Umbilical cord (tissue), 2 donors: ENCODE results near the gene SH2D3A. TPM values are rescaled to one million over a fixed set of nuclear protein-coding genes. Genes with fewer than 3 reads are reported as not detected.
"Not testable (repeated sequence)": the region's sequence is repeated elsewhere in the genome, so short reads cannot be mapped to it uniquely, and the experiment has no call there.

Experiments
- DNase-seq: peaks from one replicate; pipeline ENCODE4 v3.0.0-alpha.2; 2015; ENCODE audit warnings: low spot score
- total RNA-seq: library from RNA; depleted of rRNA; stranded (reverse); fragments of >200 nt; gene quantifications from one replicate; pipeline ENCODE4 v1.2.3, GENCODE V29; 2014; ENCODE audit warnings: low replicate concordance; ENCODE audit not compliant: insufficient read depth

SH2D3A gene
- total RNA-seq, 1 donor from 2014 or later: 6.3 TPM

DNA sequence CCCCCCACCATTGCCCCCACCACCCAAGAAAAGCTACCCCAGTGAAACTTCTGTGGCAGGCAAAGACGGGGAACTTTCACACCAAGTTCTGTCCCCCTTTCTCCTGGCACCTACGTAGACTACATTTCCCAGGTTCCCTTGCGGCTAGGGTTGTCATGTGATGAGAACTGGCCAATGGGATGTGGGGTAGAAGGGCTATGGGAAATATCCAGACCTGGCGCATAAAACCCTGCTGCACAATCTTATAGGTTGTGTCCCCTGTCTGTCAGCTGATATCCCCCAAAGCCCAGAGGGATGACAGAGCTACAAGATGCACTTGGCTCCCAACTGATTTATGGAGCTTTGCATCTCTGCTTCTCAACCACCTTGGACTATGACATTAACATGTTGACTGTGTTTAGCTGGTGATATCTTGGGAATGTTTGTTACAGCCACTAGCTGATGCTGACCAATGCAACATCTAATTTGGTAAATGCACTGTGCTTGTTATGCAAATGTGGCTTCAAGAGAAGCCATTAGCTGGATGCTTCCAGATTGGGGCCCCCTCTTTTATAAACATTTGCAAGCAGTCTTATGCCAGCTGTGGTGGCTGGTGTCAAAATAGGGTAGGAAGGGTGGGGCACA lies 6.1 kb downstream of the SH2D3A start:
- DNase-seq: no peak

DNA sequence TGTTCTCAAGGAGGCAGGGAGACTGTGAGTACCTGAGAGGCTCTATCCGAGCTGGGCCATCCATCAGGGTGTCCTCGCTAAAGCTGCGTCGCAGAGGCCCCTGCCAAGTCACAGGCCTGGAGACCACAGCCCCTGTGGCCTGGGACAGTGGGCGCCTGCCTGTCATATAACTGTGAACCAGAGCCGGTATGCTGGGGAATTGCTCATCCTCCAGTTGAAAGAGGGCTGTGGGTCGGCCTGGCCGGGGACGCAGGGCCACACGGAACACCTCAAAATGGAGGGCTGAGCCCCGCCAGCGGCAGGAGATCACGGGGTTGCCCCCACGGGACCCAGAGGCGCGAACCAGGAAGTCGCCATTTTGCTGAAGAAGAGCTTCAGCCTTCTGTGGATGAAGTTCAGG lies 6.6 kb downstream of the SH2D3A start:
- no peak for DNase-seq

DNA sequence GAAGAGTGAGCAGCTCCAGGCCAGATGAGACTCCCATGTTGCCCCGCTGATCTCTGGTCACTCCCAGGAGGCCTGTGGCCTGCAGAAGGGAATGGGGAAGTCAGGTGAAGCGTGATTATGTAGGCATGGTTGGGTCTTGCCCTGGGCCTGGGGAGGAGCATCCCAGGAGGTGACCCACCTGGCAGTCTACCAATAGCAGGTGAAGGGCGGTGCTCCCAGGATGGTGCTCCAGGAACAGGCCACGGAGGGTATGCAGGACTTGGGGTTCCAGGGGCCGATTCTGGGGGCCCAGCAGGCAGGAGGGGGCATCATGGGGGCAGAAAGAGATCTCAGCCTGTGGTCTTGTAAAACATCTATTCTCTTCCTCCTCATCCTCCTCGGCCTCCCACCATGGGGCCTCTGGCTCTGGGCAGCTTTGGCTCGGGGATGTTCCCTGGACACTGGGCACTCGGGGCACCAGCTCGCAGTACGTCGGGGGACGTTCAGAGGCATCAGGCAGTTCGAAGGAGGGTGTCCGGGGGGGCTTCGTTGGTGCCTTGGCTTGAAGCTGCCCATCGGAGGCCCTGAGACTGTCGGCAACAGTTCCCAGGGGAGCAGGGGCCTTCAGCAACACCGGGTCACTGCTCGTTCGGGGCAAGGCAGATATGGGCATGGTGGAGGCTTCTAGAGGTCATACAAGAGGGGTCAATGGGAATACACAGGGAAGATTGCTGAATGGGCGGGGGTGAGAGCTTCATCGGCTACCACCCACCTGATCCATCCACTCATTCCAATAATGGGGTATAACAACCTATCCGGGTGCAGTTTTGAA lies 12.4 kb downstream of the SH2D3A start:
- DNase-seq: no peak

DNA sequence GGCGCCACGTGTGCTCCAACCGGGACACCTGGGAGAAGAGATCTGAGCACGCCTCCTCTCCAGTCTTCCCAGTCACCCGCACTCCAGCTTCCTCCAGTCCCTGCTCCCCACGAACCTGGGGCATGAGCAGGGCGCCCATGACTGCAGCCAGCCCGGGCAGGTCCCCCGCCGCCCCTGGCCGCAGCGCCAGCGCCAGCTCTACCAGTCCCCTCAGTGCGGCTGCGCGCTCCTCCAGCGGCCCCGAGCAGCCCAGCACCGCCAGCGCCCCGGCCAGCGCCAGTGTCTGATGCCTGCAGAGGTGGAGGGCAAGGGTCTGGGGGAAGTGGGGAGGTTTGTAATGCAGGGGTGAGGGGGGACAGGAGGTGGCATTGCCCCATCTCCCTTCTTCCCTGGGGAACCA lies 13.1 kb downstream of the SH2D3A start:
- DNase-seq: no peak

DNA sequence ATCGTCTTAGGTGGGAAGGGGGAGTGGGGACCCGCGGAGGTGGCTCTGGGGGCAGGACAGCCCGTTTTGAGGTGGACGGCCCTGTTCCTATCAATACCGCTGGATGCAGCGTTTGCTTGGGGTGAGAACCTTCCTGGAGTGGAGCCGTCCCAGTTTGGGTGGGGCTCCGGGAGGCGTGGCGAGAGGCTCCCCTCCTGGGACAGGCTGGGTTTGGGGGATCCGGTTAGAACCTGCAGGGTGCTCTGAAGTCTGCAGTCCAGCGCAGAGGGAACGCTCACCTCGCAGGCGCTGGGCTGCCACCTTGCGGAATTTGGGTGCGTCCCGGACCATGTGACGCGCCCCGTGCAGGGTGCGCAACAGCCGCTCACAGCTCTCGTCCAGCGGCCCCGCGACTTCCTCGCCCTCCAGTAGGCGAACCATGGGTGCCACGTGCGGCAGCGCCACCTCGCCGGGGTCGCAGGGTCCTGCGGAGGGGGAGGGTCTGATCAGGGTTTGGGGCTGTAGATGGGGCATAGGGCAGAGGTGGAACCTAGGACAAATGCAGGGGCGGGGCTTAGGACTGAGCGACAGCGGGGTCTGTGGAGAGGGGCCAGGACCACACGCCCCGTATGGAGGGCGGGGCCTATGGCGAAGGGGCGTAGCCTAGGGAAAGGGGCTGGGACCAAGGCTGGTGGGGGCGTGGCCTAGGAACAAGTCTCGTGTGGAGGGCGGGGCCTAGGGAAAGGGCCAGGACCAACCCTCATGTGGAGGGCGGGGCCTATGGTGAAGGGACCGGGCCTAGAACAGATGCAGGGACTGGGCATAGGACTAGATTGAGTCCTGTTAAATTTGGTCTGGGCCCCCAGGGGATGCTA lies 13.8 kb downstream of the SH2D3A start:
- peak; percentile 69 for DNase-seq

DNA sequence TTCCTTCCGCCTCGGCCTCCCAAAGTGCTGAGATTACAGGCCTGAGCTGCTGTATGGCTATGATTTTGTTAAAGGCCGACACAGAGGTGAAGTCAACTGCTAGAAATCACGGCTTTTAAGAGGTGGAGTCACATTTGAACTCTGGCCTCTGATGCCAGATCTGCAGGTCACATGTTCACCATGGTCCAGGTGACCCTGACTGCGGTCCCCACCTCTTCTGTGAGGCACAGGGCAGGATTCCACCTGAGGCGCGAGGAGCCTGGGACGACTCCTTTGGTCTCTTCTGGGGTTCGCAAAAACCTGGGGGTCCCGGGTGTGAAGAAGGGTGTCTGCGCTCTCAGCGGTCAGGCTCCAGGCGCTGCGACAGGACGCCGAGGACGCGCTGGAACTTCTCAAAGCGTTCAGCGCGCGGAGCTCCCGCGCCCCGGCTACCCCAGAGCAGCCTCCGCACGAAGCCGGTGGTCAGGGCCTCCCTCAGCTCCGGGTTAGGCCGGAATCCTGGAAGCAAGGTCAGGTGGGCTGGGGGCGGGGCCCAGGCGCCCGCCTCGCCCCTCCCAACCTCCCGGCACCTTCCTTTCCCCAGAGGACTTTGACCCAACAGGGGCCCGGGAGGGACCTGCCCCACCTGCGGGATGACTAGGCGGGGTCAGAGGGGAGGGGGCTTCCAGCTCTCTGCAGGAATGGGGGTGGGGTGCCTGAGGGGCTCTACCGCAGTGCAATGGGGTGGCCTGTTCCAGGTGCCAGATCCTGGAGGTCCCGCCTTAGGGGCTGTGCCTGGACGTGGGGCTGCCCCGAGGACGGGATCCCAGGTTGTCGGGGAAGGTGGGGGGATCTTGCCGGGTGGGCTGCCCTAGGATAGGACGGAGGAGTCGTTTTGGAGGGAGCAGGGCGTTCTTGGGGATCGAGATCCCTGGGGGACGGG lies 14.7 kb downstream of the SH2D3A start:
- DNase-seq: no peak

DNA sequence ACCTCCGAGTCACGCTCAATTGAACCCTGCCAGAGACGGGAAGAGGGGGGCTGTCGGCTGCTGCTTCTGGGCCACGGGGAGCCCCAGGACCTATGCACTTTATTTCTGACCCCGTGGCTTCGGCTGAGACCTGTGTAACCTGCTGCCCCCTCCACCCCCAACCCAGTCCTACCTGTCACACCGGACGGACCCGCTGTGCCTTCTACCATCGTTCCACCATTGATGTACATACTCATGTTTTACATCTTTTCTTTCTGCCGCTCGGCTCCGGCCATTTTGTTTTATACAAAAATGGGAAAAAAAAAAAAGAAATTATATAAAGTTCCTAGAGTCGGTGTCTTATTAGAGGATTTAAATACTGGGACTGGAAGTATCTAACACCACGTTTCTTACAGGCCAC lies 16.0 kb downstream of the SH2D3A start:
- DNase-seq: no peak

DNA sequence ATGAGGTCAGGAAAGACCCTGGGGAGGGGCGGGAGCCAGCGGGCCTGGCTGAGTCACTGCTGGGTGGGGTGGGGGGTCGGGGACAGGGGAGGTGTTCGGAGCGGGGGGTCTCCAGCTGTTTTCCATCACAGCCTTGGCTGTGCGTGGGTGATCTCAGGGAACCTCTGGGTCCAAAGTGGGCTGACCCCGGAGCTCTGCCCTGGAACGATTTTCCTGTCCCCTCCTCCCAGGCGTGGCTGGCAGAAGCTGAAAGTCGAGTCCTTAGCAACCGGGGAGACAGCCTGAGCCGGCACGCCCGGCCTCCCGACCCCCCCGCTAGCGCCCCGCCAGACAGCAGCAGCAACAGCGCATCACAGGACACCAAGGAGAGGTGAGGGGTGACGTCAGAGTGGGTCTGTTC lies 17.2 kb downstream of the SH2D3A start:
- no peak for DNase-seq

DNA sequence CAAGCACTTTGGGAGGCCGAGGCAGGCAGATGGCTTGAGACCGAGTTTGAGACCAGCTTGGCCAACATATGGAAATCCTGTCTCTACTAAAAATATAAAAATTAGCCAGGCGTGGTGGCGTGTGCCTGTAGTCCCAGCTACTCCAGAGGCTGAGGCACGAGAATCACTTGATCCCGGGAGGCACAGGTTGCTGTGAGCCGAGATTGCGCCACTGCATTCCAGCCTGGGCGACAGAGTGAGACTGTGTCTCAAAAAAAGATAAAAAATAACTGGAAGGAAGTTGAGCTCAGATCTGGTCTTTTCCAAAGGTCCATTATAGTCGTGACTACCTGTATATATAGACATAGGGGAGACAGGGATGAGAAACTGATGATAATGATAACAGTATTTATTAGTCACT lies 18.7 kb downstream of the SH2D3A start:
- DNase-seq: not testable (repeated sequence)

DNA sequence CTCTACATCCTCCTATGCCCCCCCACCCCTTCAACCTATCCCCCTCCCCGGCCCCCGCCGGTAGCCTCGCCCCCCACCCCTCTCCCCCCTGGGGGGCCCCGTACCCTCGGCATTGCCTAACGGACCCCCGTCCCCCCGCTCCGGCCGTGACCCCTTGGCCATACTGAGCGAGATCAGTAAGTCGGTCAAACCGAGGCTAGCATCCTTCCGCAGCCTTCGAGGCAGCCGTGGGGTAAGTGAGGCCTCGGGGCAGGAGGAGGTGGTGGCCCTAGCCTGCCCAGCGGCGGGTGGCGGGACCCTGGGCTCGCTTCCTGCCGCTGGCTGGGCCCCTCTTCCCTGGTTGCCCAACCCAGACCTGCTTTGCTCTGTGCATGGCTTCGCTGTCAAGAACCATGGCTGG lies 21.3 kb downstream of the SH2D3A start:
- no peak for DNase-seq

DNA sequence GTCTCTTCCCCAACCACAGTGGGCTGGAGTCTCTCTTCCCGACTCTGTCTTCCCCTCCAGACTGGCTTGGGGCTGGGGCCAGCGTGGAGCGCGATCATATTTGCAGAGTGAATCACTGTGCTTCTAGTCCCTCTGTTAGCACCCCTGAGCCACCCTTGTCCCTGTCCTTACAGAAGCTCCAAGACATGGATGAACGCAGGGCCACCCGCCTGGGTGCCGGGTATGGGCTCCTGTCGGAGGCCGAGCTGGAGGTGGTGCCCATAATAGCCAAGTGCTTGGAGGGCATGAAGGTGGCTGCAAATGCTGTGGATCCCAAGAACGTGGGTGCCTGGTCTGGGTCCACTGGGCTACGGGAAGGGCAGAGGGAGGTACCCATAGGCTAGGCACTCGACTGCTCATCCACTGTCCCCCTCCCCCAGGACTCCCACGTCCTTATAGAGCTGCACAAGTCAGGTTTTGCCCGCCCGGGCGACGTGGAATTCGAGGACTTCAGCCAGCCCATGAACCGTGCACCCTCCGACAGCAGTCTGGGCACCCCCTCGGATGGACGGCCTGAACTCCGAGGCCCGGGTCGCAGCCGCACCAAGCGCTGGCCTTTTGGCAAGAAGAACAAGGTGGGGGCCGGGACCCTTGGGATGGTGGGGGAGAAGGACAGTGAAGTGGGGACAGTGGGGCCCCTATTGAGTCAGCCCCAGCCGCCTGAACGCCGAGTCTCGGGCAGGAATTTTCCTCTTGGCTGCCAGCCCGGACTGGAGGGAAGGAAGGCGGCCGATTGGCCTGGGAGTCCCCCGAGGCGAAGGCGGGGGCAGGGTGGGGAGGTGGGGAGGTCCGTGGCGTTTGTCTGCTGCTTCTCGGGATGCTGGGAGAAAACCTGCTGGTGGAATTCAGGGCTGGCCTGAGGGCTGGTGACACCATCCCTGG lies 22.6 kb downstream of the SH2D3A start:
- DNase-seq: peak; percentile 93

DNA sequence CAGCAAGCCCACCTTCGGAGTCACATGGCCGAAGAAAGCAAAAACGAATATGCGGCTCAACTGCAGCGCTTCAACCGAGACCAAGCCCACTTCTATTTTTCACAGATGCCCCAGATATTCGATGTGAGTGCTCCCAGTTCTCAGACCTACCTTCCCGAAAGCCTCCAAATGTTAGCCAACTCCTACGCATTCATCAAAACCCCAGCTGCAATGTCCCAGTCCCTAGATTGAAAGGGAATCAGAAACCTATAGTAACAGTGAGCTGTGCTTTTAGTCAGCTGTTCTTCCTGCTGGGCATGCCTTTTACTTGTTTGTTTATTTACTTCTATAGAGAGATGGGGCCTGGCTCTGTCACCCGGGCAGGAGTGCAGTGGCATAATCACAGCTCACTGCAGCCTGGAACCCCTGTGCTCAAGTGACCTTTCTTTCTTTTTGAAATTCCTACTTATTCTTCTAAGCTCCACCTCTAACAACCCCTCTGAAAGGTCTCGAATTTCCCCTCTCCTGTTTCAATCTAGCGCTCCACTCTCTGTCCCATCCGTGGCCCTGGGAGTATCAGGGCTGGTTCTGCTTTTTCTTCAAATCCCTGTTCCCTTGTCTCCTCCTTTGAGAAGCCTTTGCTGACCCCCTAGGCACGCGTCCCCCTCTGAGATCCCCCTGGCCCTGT lies 23.4 kb downstream of the SH2D3A start:
- no peak for DNase-seq

DNA sequence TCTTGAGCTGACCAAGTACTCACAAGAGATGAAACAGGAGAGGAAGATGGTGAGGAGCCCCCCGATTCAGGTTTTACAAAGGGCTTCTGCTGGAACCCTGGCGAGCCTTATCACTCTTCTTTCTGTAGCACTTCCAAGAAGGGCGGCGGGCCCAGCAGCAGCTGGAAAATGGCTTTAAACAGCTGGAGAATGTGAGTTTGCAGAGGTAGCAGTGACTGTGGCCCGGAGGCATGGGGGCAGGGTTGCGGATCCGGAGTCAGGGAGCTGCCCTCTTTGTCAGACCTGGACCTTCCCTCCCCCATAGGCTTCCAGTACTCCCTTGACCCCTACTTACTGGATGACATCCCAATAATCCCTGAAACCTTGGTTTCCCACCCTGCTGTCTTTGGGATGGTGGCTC lies 24.2 kb downstream of the SH2D3A start:
- peak; percentile 28 for DNase-seq

DNA sequence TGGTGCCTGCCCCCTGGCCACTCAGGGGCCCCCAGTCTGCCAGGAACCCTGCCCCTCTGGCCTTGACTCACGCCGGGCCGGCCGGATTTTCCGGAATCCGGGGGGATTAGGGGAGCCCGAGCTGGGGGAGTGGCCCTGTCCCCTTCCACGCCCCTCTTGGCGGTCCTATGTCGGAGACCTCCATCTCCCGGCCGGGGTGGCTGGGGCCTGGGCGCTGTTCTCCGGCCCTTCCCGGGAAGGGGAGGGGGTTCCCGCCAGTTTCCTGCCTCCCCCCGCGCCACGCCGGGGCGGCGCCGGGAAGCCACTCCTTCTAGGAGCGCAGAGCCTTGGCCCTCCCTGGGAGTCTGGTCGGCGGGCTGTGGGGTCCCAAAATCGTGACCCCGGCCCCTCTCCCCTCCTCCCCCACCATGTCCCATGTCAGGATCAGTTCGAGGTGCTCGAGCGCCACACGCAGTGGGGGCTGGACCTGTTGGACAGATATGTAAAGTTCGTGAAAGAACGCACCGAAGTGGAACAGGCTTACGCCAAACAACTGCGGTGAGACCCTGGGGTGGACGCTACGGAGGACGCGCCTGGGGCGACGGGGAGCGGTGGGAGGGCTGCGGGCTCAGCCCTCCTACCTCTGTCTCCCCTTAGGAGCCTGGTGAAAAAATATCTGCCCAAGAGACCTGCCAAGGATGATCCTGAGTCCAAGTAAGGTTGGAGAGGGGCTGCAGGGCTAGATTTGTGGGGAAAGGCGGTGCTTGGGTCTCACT lies 26.5 kb downstream of the SH2D3A start:
- peak; percentile 93 for DNase-seq

DNA sequence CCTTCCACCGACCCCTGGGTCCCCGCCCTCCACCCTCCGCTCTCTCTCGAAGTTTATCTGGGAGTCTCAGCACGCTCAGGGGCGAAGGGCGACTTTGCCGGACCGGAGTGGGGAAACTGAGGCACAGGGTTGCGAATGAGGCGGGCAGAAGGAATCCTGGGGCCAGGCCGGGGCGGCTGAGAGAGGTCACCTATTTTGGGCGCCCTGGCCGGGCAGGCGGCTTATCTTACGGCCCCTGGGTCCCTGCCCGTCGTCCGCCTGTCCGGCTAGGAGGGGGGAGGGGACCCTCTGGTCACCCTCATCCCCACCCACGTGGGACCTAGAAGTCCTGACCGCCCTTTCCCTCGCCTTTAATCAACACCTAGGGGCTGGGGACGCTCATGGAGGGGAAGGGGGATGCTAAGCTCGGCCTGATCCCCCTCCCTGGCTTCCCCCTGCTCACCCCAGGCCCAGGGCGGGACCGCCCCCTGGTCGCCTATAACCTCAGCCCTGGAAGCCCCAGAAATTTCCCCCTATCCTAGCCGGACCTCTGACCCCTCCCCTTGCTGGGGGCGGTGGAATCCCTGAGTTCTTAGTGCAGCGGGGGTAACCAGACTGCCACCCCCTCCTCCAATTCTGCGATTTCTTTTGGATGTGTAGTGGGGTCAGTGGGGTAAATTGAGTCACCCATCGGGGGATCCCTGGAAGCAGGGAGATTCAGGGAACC lies 27.2 kb downstream of the SH2D3A start:
- no peak for DNase-seq

DNA sequence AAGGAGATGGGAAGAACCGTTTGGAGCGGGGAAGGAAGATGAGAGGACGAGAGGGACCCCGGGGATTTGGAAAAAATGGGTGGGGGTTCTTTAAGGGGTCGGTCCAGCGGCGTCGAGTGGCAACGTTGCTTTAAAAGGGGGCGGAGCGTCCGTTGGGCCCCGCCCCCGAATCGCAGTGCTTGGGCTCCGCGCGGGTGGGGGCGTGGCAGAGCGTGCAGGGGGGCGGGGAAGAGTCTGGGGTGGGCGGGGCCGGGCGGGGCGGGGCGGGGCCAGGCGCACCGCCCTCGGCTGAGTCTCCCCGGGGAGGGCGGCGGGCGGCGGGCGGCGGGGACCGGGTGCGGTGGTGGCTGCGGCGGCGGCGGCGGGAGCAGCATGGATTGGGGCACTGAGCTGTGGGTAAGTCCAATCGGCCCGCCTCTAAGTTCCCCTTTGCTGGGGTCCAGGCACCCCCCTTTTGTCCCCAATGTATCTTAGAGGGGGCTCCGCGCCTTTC lies 27.8 kb downstream of the SH2D3A start, which contains the start of gene TRIP10:
TRIP10 (plus strand) TSS at position 291 of the 493 bp plus-strand sequence; CDS start at position 373, 82 bp downstream.
- peak; percentile 92 for DNase-seq

DNA sequence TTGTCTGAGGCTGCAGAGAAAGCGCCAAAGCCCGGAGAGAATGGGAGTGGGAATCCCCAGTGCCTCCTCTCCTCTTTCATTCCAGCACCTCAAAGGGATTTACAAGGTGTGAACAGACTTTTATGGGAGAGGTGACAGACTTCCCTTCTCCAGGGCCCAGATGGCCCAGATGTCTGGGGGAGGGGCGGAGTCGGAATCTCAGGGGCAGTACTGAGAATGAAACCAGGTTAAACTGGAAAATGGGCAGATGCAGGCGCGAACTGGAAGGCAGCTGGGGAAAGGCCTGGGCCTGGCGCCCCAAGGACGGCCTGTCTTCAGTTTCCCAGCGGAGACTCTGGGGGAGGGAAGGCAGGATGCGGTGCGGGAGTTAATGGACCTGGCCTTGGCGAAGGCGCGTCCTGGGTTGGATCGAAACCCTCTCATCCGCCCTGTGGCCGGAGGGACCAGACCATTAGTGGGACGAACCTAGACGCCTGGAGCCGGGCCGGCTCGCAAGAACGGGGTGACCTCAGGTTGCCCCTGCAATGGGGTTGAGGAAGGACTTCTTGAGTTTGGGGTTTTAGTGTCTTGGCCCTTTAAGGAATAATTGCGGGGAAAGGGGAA lies 28.3 kb downstream of the SH2D3A start:
- DNase-seq: no peak
